GM12892 (cell line): ENCODE data around the gene CHCHD4.

Source experiments
- POLR2A ChIP-seq: IDR thresholded peaks from 2 replicates; pipeline ENCODE4 v1.6.1; 2011; ENCODE audit warnings: low read depth, low read length, control low read depth
- POLR2AphosphoS5 ChIP-seq: IDR thresholded peaks from 2 replicates; pipeline ENCODE4 v1.6.1; 2011; ENCODE audit warnings: low read depth, low read length, control low read depth
- TAF1 ChIP-seq: IDR thresholded peaks from 2 replicates; pipeline ENCODE4 v1.6.1; 2011; ENCODE audit warnings: low read depth, mild to moderate bottlenecking, control low read depth, low read length, borderline replicate concordance

DNA sequence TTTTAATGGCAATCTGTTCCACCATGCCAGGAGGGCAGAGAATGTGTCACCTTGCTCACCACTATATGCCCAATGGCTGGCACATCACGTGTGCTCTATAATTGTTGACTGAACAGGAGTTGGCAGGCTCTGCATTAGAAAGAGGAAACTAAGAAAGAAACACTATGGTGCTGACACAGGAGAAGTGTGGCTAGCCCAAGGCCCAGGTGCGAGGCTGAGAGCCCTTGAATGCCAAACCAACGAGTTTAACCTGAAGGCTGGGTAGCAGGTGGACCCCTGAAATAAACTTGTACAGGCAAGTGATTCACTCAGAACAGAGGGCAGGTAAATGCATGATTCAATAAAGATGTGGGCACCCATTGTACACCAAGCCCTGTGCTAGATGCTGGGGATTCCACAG is 2.4 kb downstream of the CHCHD4 start:
- no peak for TF ChIP-seq POLR2A
- no peak for TF ChIP-seq TAF1
- no peak for TF ChIP-seq POLR2AphosphoS5
